OCI-M2 (cell line): ENCODE data around the gene HRAS.

ENCODE experiments used
- DNase-seq: peaks from one replicate; lab custom pipeline; 2025; ENCODE audit not compliant: unreplicated experiment; lab: John Stamatoyannopoulos, UW

The HRAS gene

DNA sequence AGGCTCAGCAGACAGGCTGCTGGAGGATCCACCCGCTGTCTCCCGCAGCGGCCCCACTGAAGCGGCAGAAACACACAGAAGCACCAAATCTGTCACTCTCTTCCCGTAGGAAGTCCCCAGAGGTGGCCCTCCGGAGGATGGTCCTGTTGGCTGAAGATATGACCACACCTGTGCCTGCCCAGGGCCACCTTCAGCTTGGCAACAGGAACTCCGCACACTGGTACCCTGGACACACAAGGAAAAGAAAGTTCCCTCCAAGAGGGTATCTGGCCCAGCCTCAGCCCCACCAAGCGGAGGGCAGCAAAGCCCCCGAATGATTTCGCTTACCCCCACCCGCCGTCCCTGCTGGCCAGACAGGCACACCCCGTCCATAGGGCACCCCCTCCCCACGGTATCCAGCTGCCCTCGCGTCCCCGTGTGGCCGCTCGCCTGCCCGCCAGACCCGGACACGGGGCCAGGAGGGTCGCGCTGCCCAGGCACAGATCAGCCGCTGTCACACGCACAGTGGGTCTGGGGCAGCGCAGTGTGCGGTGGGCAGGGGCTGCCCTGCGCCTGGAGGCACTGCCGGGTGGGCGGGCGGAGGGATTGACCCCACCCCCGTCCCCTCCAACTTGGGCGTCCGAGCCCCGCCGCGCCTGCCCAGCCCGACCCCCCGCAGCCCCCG, 32.4 kb upstream of the HRAS start:
- no peak for DNase-seq

GRCh38 chr11:567011-567628, 31.7 kb upstream of the HRAS start:
- DNase-seq: no peak

DNA sequence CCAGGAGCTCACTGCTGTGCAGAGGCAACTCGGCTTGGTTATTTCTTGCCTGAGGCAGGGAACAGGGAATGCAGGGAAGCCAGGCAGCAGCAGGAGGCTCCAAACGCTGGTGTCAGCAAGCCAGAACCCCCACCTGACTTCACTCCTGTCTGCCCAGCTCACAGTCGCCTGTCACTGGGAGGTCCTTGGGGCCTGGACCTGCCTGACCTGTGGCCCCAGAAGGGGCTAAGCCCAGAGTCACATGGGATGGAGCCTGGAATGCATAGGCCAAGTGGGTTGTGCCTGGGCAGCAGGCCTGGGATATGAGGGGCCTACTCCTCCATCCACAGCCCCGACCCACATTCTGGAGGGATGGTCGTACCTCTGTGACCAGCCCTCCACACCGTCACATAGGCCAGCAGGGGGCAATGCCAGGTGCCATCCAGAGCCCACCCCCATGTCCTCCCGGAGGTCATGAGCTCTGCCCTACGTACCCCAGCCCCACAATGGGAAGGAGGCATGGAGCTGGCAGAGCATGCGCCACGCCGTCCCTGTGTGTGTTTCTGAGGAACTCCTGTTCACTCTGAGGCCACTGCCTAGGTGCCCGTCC, 30.6 kb upstream of the HRAS start:
- DNase-seq: no peak

- DNase-seq: no peak
Observed at GRCh38 chr11:563812-564578, 28.6 kb upstream of the HRAS start.

DNA sequence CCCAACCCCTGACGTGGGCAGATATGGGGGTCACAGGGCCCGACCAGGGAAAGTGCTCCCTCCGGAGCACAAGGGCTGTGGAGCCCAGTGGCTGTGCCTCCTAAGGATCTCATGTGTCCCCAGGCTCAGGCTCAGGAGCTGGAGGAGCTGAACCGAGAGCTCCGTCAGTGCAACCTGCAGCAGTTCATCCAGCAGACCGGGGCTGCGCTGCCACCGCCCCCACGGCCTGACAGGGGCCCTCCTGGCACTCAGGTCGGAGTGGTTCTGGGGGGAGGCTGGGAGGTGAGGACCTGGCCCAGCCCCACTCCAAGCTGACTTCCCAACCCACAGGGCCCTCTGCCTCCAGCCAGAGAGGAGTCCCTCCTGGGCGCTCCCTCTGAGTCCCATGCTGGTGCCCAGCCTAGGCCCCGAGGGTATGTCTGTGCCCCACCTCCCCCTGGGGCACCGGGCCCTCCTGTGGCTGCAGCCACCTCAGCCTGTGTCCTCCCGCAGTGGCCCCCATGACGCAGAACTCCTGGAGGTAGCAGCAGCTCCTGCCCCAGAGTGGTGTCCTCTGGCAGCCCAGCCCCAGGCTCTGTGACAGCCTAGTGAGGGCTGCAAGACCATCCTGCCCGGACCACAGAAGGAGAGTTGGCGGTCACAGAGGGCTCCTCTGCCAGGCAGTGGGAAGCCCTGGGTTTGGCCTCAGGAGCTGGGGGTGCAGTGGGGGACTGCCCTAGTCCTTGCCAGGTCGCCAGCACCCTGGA, 27.9 kb upstream of the HRAS start:
- DNase-seq: no peak

DNA sequence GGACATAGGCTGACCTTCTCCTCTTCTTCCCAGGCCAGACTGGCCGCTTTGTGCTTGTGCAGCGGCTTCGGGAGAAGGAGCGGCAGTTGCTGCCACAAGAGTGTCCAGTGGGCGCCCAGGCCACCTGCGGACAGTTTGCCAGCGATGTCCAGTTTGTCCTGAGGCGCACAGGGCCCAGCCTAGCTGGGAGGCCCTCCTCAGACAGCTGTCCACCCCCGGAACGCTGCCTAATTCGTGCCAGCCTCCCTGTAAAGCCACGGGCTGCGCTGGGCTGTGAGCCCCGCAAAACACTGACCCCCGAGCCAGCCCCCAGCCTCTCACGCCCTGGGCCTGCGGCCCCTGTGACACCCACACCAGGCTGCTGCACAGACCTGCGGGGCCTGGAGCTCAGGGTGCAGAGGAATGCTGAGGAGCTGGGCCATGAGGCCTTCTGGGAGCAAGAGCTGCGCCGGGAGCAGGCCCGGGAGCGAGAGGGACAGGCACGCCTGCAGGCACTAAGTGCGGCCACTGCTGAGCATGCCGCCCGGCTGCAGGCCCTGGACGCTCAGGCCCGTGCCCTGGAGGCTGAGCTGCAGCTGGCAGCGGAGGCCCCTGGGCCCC, 26.8 kb upstream of the HRAS start:
- no peak for DNase-seq

DNA sequence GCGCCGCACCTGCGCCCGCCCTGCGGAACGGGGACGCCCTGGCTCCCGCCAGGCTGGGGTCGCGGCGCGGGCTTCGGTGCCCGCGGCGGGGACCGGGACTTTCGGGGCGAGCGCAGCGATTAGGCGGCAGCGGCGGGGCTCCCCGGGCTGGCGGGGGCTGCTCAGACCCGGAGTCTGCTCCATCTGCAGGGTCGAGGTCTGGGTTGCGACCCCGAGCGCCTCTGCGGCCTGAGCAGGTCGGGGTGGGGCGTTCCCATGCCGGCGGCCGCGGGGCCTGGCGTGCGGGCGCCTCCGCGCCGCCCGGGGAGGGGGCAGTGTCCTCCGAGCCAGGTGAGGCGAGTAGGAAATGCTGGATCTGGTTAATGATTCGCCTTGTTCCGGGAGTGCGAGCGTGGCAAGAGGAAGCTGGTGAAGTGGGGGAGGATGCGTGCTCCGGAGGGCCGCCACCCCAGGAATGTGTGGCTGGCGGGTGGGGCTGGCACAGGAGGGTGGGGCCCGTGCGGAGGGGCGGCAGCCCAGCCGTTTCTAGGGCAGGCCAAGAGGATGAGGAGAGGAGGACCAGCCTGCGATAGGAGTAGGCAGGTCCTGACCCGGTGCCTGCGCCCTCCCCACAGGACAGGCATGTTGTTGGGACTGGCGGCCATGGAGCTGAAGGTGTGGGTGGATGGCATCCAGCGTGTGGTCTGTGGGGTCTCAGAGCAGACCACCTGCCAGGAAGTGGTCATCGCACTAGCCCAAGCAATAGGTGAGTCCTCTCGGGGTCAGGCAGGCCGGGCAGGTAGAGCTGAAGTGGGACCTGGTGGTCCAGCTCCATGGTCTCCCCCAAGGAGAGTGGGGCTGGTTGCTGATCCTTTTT, 26.0 kb upstream of the HRAS start:
- DNase-seq: no peak

DNA sequence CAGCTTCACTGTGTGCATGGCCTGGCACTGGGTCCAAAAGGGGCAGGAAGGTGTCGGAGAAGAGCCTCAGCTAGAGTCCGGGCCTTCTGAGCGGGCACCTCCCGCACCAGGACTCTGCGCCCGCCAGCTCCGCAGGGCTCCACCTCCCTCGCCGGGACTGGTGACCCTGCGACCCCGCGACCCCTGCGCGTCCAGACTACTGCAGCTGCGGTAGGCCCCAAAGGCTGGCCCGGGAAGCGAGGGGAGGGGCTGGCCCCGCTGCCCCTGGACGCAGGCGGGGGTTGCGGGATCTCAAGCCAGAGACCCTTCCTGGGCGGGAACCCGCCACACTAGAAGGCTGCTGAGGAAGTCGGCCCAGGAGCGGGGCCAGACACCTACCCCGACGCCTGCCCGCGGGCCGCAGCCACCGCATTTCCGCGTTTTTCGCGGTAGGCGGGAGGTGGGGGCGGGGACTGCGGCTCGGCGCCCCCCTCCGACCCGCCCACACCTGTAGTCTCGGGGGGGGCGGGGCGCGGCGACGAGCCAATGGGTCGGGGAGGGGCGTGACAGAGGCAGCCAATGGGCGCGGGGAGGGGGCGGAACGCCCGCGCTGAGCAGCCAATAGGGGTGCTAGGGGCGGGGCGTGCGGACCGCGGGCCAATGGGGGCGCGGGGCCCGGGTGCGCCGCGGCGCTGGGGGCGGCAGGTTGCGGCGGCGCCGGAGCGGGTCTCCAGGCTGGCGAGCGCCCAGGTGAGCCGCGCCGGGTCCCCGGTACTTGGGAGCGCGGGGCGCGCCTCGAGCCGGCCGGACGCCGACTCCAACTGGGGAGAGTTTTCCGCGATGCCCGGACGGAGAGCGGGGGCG, 25.1 kb upstream of the HRAS start, which contains the start of the genes LMNTD2 and RASSF7:
LMNTD2 (minus strand) TSS at position 434 of the 843 bp plus-strand sequence; CDS start at position 412, 22 bp downstream.
RASSF7 (plus strand) TSS at position 666 of the 843 bp plus-strand sequence. CDS start 799 bp downstream, outside the sequence.
- no peak for DNase-seq

- no peak for DNase-seq
Observed at GRCh38 chr11:559712-560304, 24.4 kb upstream of the HRAS start.

- no peak for DNase-seq
Observed at GRCh38 chr11:559020-559620, 23.7 kb upstream of the HRAS start.

DNA sequence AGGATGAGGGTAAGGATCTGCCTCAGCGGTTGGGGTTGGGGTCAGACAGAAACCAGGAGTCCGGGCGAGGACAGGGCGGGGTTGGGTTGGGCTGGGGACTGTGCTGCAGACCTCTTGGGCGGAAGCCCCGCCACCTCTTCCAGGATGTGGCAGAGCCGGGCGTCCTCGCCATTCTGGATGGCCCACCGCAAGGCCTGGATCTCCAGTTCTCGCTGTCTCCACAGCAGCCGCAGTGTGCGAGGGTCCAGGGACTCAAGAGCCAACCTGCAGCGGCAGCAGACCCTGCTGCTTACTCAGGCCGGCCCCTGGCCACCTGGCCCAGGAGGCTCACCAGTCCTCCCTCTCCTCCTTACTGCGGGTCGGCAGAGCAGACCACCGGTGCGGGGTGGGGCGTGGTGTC, 23.1 kb upstream of the HRAS start:
- no peak for DNase-seq

- no peak for DNase-seq
Observed at GRCh38 chr11:557328-558132, 22.2 kb upstream of the HRAS start.

- DNase-seq: no peak
Observed at GRCh38 chr11:556662-557256, 21.4 kb upstream of the HRAS start.

DNA sequence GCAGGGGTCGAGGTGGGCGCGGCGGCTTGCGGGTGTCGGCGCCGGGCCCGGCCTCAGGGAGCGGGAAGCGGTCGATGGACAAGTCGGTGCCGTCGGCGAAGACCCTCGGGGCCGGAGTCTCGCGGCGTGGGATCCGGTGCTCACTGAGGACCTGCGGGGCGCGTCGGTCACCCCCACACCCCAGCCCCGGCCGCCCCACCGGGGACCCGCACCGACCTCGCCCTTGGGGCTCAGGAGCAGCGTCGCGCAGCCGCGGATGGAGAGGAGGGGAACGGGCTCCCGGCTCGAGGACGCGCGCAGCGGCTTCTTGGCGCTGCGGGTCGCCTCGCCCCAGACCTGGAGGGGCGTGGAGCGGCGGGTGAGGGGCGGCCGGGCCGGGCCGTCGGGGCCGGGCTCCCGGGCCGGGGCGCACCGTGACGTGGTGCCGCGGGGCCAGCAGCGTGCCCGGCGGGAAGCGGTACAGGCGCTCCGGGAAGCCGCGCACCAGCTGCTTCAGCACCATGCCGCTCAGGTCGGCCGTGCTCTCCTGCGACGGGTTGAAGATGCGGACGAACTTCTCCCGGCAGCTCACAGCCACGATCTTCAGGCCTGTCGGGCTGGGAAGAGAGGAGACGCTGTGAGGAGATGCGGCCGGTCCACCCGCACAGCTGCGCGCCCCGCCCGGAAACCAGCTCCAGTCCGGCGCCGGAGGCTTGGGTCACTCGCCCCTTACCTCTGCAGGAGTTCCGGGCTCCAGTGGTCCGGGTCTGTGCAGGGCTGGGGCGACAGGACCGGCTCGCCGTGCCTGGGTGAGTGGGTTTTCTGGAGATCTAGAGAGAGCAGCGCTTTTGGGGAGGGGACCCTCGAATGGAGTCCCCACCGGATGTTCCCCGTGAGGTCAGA, 20.6 kb upstream of the HRAS start:
- DNase-seq: no peak

DNA sequence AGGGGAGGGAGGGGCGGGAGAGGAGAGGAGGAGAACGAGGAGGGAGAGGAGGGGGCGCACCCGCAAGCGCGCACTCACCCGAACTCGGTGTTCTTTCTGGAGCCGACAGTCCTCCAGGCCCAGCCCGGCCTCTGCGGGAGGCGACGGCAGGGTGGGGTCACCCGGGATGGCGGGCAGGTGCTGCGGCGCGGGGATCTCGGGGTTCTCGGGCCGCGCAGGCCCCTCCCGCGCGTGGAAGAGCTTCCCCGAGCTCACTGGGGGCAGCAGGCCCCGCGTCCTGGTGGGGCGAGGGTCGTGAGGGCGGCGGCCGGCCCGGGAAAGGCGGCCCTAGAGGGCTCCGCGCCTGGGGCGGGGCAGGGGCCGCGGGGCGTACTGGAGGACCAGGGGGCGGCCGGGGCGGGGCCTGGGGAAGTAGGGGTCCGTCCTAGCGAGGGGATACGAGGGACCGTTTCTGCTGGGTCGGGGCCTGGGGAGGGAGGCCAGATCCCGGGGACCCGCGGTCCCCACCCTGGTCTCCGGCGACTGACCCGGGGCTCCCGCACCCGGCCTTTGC, 19.9 kb upstream of the HRAS start:
- DNase-seq: no peak
